IMR-90 (cell line): Measurements from ENCODE around the gene CRYZL1. TPM values are rescaled to one million over a fixed set of nuclear protein-coding genes. Genes with fewer than 3 reads are reported as not detected.
A peak's percentile ranks its signal among the peaks of the same experiment; 100 is the strongest.

Experiments used
- ATAC-seq: fragments of 200-7000 bp; cut with Tn5 transposase; 2 replicates; pipeline ENCODE4 v1.9.1; 2020; ENCODE audit warnings: low read depth, mild to moderate bottlenecking, moderate library complexity
- BruUV-seq: library from RNA; stranded (reverse); fragments of 400-500 nt; replicated peaks from 2 replicates; lab custom pipeline; 2021; lab: Mats Ljungman, UMichigan
- CTCF ChIA-PET: fragments of 300-600 bp; formaldehyde crosslinking; extraction: SDS; loops from one replicate; lab custom pipeline; 2021; ENCODE audit warnings: antibody characterized with exemption; lab: Yijun Ruan, JAX
- POLR2A ChIA-PET: fragments of 300-600 bp; sonication (Branson Sonifier 250); formaldehyde crosslinking; loops from one replicate; lab custom pipeline; 2022; ENCODE audit warnings: antibody characterized with exemption; ENCODE audit not compliant: unreplicated experiment; lab: Charles Lee
- DNase-seq: peaks from one replicate; pipeline ENCODE4 v3.0.0; 2013
- H2AFZ ChIP-seq: replicated peaks from 2 replicates; pipeline ENCODE3; 2013; ENCODE audit warnings: low read length, mild to moderate bottlenecking; ENCODE audit not compliant: poor library complexity
- H2AK5ac ChIP-seq: 2 replicates; pipeline ENCODE4 v1.6.1; 2013; ENCODE audit warnings: low read depth, low read length, inconsistent platforms
- H2AK9ac ChIP-seq: replicated peaks from 2 replicates; pipeline ENCODE3; 2013; ENCODE audit warnings: mild to moderate bottlenecking, low read depth, low read length, moderate library complexity; ENCODE audit not compliant: poor library complexity
- H2BK120ac ChIP-seq: 2 replicates; pipeline ENCODE4 v1.6.1; 2013; ENCODE audit warnings: low read depth, low read length, inconsistent platforms
- H2BK15ac ChIP-seq: 3 replicates; pipeline ENCODE4 v1.6.1; 2013; ENCODE audit warnings: low read depth, low read length, inconsistent platforms
- H2BK20ac ChIP-seq: 2 replicates; pipeline ENCODE4 v1.6.1; 2013; ENCODE audit warnings: low read depth, mild to moderate bottlenecking, inconsistent platforms, low read length, moderate library complexity
- H2BK5ac ChIP-seq: 2 replicates; pipeline ENCODE4 v1.6.1; 2013; ENCODE audit warnings: mild to moderate bottlenecking, low read depth, low read length, inconsistent platforms; ENCODE audit not compliant: poor library complexity, severe bottlenecking
- H3K14ac ChIP-seq: replicated peaks from 2 replicates; pipeline ENCODE4 v1.6.1; 2013; ENCODE audit warnings: low read depth, low read length, inconsistent platforms
- H3K18ac ChIP-seq: 2 replicates; pipeline ENCODE4 v1.6.1; 2013; ENCODE audit warnings: low read depth, low read length, control low read depth
- H3K23ac ChIP-seq: 2 replicates; pipeline ENCODE4 v1.6.1; 2013; ENCODE audit warnings: low read depth, low read length, inconsistent platforms
- H3K27ac ChIP-seq: 2 replicates; pipeline ENCODE4 v1.5.1; 2013; ENCODE audit warnings: mild to moderate bottlenecking, control low read depth, low read length; ENCODE audit not compliant: insufficient read depth
- H3K27me3 ChIP-seq: 2 replicates; pipeline ENCODE4 v1.6.1; 2013; ENCODE audit warnings: low read length; ENCODE audit not compliant: control insufficient read depth, insufficient read depth
- H3K36me3 ChIP-seq: 2 replicates; pipeline ENCODE4 v1.6.1; 2013; ENCODE audit warnings: low read length, mixed read lengths; ENCODE audit not compliant: control insufficient read depth, insufficient read depth
- H3K4ac ChIP-seq: 2 replicates; pipeline ENCODE4 v1.6.1; 2013; ENCODE audit warnings: low read depth, low read length, inconsistent platforms
- H3K4me1 ChIP-seq: 2 replicates; pipeline ENCODE4 v1.6.1; 2013; ENCODE audit warnings: low read length, mixed read lengths; ENCODE audit not compliant: control insufficient read depth, insufficient read depth
- H3K4me2 ChIP-seq: 2 replicates; pipeline ENCODE4 v1.6.1; 2013; ENCODE audit warnings: low read depth, mild to moderate bottlenecking, control low read depth, low read length, moderate library complexity
- H3K4me3 ChIP-seq: 2 replicates; pipeline ENCODE4 v1.5.1; 2013; ENCODE audit warnings: low read depth, mild to moderate bottlenecking, control low read depth, low read length, moderate library complexity; ENCODE audit not compliant: insufficient read depth
- H3K56ac ChIP-seq: 2 replicates; pipeline ENCODE4 v1.6.1; 2013; ENCODE audit warnings: low read length, inconsistent platforms; ENCODE audit not compliant: insufficient read depth; ENCODE audit errors: extremely low read depth
- H3K79me1 ChIP-seq, 2 experiments: 2 replicates each; pipeline ENCODE4 v1.6.1; 2013; ENCODE audit warnings: low read length in 2 of 2, inconsistent platforms in 1 of 2, low read depth in 1 of 2
- H3K9ac ChIP-seq: 2 replicates; pipeline ENCODE4 v1.6.1; 2013; ENCODE audit warnings: low read depth, low read length, control low read depth
- H3K9me1 ChIP-seq: 2 replicates; pipeline ENCODE4 v1.6.1; 2013; ENCODE audit warnings: low read length, inconsistent platforms; ENCODE audit not compliant: insufficient read depth
- H3K9me3 ChIP-seq: 2 replicates; pipeline ENCODE4 v1.6.1; 2013; ENCODE audit warnings: low read length; ENCODE audit not compliant: control insufficient read depth, insufficient read depth
- H4K20me1 ChIP-seq: 2 replicates; pipeline ENCODE4 v1.6.1; 2013; ENCODE audit warnings: low read length, inconsistent platforms; ENCODE audit not compliant: insufficient read depth
- H4K5ac ChIP-seq: 2 replicates; pipeline ENCODE4 v1.6.1; 2013; ENCODE audit warnings: mild to moderate bottlenecking, low read depth, low read length, control low read depth
- H4K8ac ChIP-seq, 2 experiments: 2 replicates each; pipeline ENCODE4 v1.6.1; 2013; ENCODE audit warnings: low read depth in 2 of 2, low read length in 2 of 2, control low read depth in 1 of 2, inconsistent platforms in 1 of 2
- H4K91ac ChIP-seq: 2 replicates; pipeline ENCODE4 v1.6.1; 2013; ENCODE audit warnings: low read depth, low read length, inconsistent platforms; ENCODE audit not compliant: insufficient read depth
- BHLHE40 ChIP-seq: fragments of 150-350 bp; IDR thresholded peaks from 2 replicates; pipeline ENCODE4 v1.6.1; 2016; ENCODE audit warnings: mild to moderate bottlenecking, low read depth, low read length
- CEBPB ChIP-seq: IDR thresholded peaks from 2 replicates; pipeline ENCODE4 v1.6.1; 2012; ENCODE audit warnings: low read depth, low read length, improper control_type of control experiment
- CHD1 ChIP-seq: IDR thresholded peaks from 2 replicates; pipeline ENCODE4 v1.6.1; 2012; ENCODE audit warnings: low read depth, low read length, improper control_type of control experiment
- CTCF ChIP-seq: conservative IDR thresholded peaks from 2 replicates; pipeline ENCODE4 v1.5.1; 2012; ENCODE audit warnings: mild to moderate bottlenecking, low read depth, low read length, improper control_type of control experiment
- ELK1 ChIP-seq: fragments of 150-350 bp; IDR thresholded peaks from 2 replicates; pipeline ENCODE4 v1.6.1; 2016; ENCODE audit warnings: low read depth, mild to moderate bottlenecking, low read length, moderate library complexity, borderline replicate concordance
- FOS ChIP-seq: fragments of 150-350 bp; IDR thresholded peaks from 2 replicates; pipeline ENCODE4 v1.6.1; 2016; ENCODE audit warnings: low read depth, low read length
- MAFK ChIP-seq: IDR thresholded peaks from 2 replicates; pipeline ENCODE4 v1.6.1; 2012; ENCODE audit warnings: low read depth, low read length, improper control_type of control experiment
- MAZ ChIP-seq: IDR thresholded peaks from 2 replicates; pipeline ENCODE4 v1.6.1; 2012; ENCODE audit warnings: low read depth, mild to moderate bottlenecking, low read length, improper control_type of control experiment, moderate library complexity, borderline replicate concordance
- MXI1 ChIP-seq: IDR thresholded peaks from 2 replicates; pipeline ENCODE4 v1.6.1; 2012; ENCODE audit warnings: low read depth, mild to moderate bottlenecking, low read length, moderate library complexity, borderline replicate concordance
- NFE2L2 ChIP-seq: fragments of 150-350 bp; IDR thresholded peaks from 2 replicates; pipeline ENCODE4 v1.6.1; 2016; ENCODE audit warnings: low read depth, mild to moderate bottlenecking, low read length
- POLR2A ChIP-seq: IDR thresholded peaks from 2 replicates; pipeline ENCODE4 v1.6.1; 2012; ENCODE audit warnings: mild to moderate bottlenecking, low read depth, low read length
- RAD21 ChIP-seq: IDR thresholded peaks from 2 replicates; pipeline ENCODE4 v1.6.1; 2012; ENCODE audit warnings: low read length, improper control_type of control experiment
- RCOR1 ChIP-seq: IDR thresholded peaks from 2 replicates; pipeline ENCODE4 v1.6.1; 2012; ENCODE audit warnings: mild to moderate bottlenecking, low read length, improper control_type of control experiment; ENCODE audit not compliant: insufficient replicate concordance
- RFX5 ChIP-seq: IDR thresholded peaks from 2 replicates; pipeline ENCODE4 v1.8.0; 2012; ENCODE audit warnings: low read depth, mild to moderate bottlenecking, low read length, moderate library complexity
- SMC3 ChIP-seq: fragments of 150-350 bp; IDR thresholded peaks from 2 replicates; pipeline ENCODE4 v1.6.1; 2016; ENCODE audit warnings: low read depth, mild to moderate bottlenecking, antibody characterized with exemption, low read length, moderate library complexity
- USF2 ChIP-seq: fragments of 150-350 bp; IDR thresholded peaks from 2 replicates; pipeline ENCODE4 v1.6.1; 2017; ENCODE audit warnings: mild to moderate bottlenecking, antibody characterized with exemption, low read length, low read depth
- WGBS, 2 experiments: methylation state at CpG; one replicate each; pipeline versions ENCODE4 v1.1.5 to v1.1.7; 2013; ENCODE audit warnings: missing lambda C conversion rate in 2 of 2; ENCODE audit not compliant: insufficient read length in 1 of 2; ENCODE audit errors: extremely low coverage in 2 of 2; 5-methylcytosine and 5-hydroxymethylcytosine counted together
- dilution Hi-C: fragments of 300-500 bp; cut with HindIII; formaldehyde crosslinking; loops from one replicate; pipeline ENCODE4 v1.14.3; 2018; ENCODE audit warnings: low sequenced_read_pairs; ENCODE audit not compliant: unreplicated experiment
- in situ Hi-C: fragments of 300-500 bp; cut with MboI; formaldehyde crosslinking; loops from 3 replicates; pipeline ENCODE4 v1.14.3; 2019; ENCODE audit warnings: low sequenced_read_pairs, inconsistent platforms, mixed read lengths
- intact Hi-C: fragments of 100-400 bp; cut with micrococcal nuclease; formaldehyde crosslinking; loops from 2 replicates; pipeline ENCODE4 v1.10.0; 2022
- polyA plus RNA-seq, 3 experiments: library from polyadenylated mRNA; depleted of rRNA; stranded (reverse); fragments of >200 nt; gene quantifications; 2 replicates each; pipeline ENCODE4 v1.2.3, GENCODE V29; 2012; ENCODE audit warnings: low replicate concordance in 1 of 3
- total RNA-seq: library from RNA; depleted of rRNA; stranded (reverse); fragments of >200 nt; gene quantifications from 2 replicates; pipeline ENCODE4 v1.2.3, GENCODE V29; 2012

Gene CRYZL1
- total and polyA plus RNA-seq, 2 of the 4 experiments (the other 2 are of a cell fraction): 19.9 to 28.5 TPM

- H3K36me3 ChIP-seq: peaks cover 11% of the 10 kb centered on the region
- H4K91ac ChIP-seq: no peak overlapping the region
- H3K56ac ChIP-seq: no peak overlapping the region
- H2AK9ac ChIP-seq: no peak overlapping the region
- WGBS, 2 experiments: no CpG with 5 or more reads among the region's 1 CpG
- BruUV-seq: no TSS peak
- no peak overlapping the region; the same call in 1 of the 2 replicates for H3K27ac ChIP-seq
- H2AK5ac ChIP-seq: no peak overlapping the region
- no peaks in the 10 kb centered on the region for H4K20me1 ChIP-seq
- no peak overlapping the region for H3K4me3 ChIP-seq
- intact Hi-C loops (loop anchor here (5.0 kb wide), 1 partner anchor 406 kb away; no protein-coding TSS in a partner anchor), in situ Hi-C loops (no loop called here), dilution Hi-C loops (no loop called here)
- POLR2A ChIA-PET: no interaction called here
- CTCF ChIA-PET: no interaction called here
- H3K79me1 ChIP-seq: no peaks in the 10 kb centered on the region
- no peak overlapping the region for H3K4me2 ChIP-seq
- TF ChIP-seq NFE2L2 (no peak), CEBPB (no peak), MXI1 (no peak), SMC3 (no peak), FOS (no peak), ELK1 (no peak), MAFK (no peak), RAD21 (no peak), MAZ (no peak), RFX5 (no peak), BHLHE40 (no peak), RCOR1 (no peak), CHD1 (no peak), POLR2A (no peak), CTCF (no peak), USF2 (no peak)
- peak overlapping the region; percentile 36 for H2BK5ac ChIP-seq
- DNase-seq: peak; percentile 65
- H2BK20ac ChIP-seq: no peak overlapping the region
- no peaks in the 10 kb centered on the region for H3K9me3 ChIP-seq
- H3K9me1 ChIP-seq: no peaks in the 10 kb centered on the region
- ATAC-seq: peak; percentile 70
- H4K5ac ChIP-seq: no peak overlapping the region
- no peak overlapping the region for H2AFZ ChIP-seq
- H3K18ac ChIP-seq: no peak overlapping the region
- no peaks in the 10 kb centered on the region for H3K27me3 ChIP-seq
- no peak overlapping the region for H3K23ac ChIP-seq
- no peak overlapping the region for H3K4ac ChIP-seq
- no peaks in the 10 kb centered on the region for H3K4me1 ChIP-seq
- H2BK15ac ChIP-seq: no peak overlapping the region
- no peak overlapping the region for H4K8ac ChIP-seq
- no peak overlapping the region for H3K14ac ChIP-seq
- no peak overlapping the region for H2BK120ac ChIP-seq
- no peak overlapping the region for H3K9ac ChIP-seq
These were observed 33.0 kb downstream of the CRYZL1 start for GRCh38 chr21:33608559-33608958.
